Activated CD4-positive, alpha-beta T cell treated with anti-CD3 and anti-CD28 coated beads for 1 hour (primary cell): ENCODE data around the gene TMEM161A.

Source experiments
- DNase-seq: peaks from one replicate; pipeline ENCODE4 v3.0.0-alpha.2; 2020

TMEM161A gene

DNA sequence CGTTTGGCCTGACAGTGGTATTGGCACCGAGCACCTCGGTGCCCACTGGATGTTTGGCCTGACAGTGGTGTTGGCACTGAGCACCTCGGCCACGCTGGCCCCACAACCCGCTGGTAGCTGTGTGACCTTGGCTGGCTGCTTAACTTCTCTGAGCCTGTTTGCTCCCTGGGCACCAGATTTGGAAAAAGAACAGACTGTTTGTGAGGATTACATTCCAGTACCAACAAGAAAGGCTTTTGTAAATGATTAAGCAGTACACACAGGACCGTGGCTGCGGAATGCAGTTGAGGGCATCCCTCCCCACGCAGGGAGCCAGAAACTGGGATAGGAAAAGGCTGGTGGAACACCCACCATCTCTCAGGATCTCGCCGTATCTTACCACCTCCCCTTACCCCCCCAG, 42.6 kb downstream of the TMEM161A start:
- DNase-seq: no peak

- DNase-seq: no peak
These were observed 43.8 kb downstream of the TMEM161A start for GRCh38 chr19:19094513-19094912.

GRCh38 chr19:19087676-19088075, 50.6 kb downstream of the TMEM161A start:
- DNase-seq: no peak

DNA sequence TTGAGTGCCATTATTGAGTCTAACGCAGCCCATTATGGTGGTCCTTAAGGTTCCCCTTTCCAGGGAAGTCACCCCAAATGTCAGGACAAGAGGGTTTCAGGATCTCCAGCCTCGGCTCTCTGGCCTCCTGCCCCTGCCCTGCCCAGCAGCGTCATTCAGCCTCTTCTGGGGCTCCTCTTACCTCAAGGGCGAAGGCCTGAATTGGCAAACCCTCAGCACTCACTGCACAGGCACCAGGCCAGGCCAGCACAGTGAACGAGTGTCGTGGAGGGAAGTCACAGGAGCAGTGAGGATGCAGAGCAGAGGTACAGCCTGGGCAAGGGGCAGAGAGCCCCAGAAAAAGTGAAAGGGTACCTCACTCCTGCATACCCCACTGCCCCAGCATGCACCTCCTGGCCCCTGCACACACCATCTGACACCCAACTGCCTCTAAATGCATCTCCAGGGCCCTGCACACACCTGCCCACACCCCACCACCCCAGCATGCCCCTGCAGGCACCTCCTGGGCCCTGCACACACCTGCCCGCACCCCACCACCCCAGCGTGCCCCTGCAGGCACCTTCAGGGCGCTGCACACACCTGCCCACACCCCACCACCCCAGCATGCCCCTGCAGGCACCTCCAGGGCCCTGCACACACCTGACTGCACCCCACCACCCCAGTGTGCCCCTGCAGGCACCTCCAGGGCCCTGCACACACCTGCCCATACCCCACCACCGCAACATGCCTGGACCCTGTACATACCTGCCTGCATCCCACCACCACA, 54.7 kb downstream of the TMEM161A start:
- no peak for DNase-seq

- DNase-seq: no peak
These were observed 56.6 kb downstream of the TMEM161A start for GRCh38 chr19:19081642-19082151.

DNA sequence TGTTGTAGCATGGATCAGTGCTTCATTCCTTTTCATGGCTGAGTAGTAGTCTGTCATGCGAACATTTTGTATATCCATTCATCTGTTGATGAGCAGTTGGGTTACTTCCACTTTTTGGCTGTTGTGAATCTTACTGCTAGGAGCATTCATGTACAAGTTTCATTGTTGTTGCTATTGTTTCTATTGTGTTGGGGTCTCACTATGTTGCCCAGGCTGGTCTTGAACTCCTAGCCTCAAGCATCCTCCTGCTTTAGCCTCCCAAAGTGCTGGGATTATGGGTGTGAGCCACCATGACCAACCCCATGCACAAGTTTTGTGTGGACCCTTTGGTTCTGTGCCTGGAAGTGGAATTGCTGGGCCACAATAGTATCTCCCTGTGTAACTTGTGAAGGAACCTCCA, 58.7 kb downstream of the TMEM161A start:
- DNase-seq: no peak

- DNase-seq: no peak
These were observed 59.5 kb downstream of the TMEM161A start for GRCh38 chr19:19078801-19079200.

- no peak for DNase-seq
These were observed 61.2 kb downstream of the TMEM161A start for GRCh38 chr19:19077103-19077502.

- no peak for DNase-seq
These were observed 61.8 kb downstream of the TMEM161A start for GRCh38 chr19:19076476-19076875.

DNA sequence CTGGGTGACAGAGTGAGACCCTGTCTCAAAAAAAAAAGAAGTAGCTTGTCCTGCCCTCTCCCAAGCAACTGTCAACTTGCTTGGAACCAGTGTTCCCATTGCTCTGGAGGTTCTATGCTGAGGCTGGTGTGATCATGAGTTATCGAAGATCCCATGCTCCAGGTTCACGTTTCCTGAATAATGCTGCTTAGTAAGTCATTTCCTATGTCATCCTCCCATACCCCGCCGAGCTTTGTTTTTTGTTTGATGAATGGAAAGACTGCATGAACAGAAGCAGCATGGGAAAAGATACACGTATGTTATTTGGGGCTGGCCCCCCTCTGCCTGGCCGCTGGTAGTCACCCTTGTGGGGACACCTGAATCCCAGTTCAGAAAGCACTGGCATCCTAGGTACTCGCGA, 63.2 kb downstream of the TMEM161A start:
- DNase-seq: no peak

DNA sequence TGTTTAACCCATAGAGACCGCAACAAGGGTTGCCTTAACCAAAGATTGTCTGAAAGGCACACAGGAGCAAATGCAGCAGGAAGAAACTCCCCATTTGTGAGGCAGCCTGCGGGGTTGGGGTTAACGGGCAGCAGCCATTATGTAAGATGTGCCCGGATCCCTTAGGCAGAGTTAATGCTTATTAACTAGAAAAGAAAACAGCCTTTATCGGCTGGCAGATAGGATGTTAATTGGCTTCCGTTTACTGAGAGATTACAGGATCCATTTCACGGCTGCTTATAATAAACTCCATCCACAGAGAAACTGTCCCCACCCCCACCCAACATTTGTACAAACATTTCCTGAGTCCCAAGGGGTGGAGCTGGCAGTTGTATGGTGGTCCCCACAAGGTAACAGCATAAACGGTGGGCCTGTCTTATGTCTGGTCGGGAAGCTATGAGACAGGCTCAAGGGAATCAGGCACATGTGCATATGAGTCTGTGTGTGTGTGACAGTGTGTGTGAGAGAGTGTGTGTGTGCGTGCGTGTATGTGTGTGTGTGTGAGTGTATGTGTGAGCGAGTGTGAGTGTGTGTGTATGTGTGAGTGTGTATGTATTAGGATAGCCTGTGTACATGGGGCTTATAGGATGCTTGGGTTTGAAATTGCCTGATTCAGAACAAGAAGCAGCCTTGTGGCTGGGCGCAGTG, 63.9 kb downstream of the TMEM161A start:
- no peak for DNase-seq

DNA sequence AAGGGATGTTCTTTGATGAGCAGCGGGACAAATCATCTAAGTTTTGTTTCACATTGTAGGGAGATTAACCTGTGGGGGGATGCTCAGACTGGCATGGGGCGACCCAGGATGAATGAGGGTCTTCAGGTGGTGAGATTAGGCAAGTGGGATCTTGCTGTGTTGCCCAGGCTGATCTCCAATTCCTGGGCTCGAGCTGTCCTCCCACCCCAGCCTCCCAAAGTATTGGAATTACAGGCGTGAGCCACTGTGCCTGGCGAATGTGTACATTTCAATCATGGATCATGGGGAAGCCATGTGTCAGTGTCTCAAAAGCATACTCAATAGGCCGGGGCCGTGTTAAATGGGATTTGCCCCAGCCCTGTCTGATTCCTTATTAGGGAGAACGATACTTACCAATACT, 66.4 kb downstream of the TMEM161A start:
- no peak for DNase-seq
